Thymus (tissue), 11 donors: ENCODE data around the gene SPEM1. TPM values are rescaled to one million over a fixed set of nuclear protein-coding genes. Genes with fewer than 3 reads are reported as not detected.

Experiments used
- DNase-seq, 9 donors: peaks; one replicate each; pipeline ENCODE4 v3.0.0-alpha.2; 2013; ENCODE audit warnings: low spot score in 9 of 9, low read depth in 6 of 9, missing footprints in 1 of 9
- H3K27ac ChIP-seq, 2 donors: one replicate each; pipeline ENCODE4 v1.5.1; 2013; ENCODE audit warnings: control low read depth in 1 of 2, low read depth in 1 of 2, low read length in 1 of 2, mild to moderate bottlenecking in 1 of 2, moderate library complexity in 1 of 2
- H3K27me3 ChIP-seq, 2 donors: one replicate each; pipeline ENCODE4 v1.5.1; 2013; ENCODE audit warnings: low read length in 1 of 2; ENCODE audit not compliant: control insufficient read depth in 2 of 2, insufficient read depth in 1 of 2
- H3K36me3 ChIP-seq, 2 donors: one replicate each; pipeline ENCODE4 v1.5.1; 2013; ENCODE audit warnings: low read length in 1 of 2, mild to moderate bottlenecking in 1 of 2, moderate library complexity in 1 of 2; ENCODE audit not compliant: control insufficient read depth in 2 of 2, insufficient read depth in 2 of 2
- H3K4me1 ChIP-seq, 2 donors: one replicate each; pipeline ENCODE4 v1.5.1; 2013; ENCODE audit warnings: low read length in 2 of 2; ENCODE audit not compliant: control insufficient read depth in 2 of 2, insufficient read depth in 2 of 2
- H3K4me3 ChIP-seq, 2 donors: one replicate each; pipeline ENCODE4 v1.5.1; 2013; ENCODE audit warnings: low read length in 2 of 2, control low read depth in 1 of 2, mild to moderate bottlenecking in 1 of 2
- H3K9me3 ChIP-seq, 2 donors: one replicate each; pipeline ENCODE4 v1.5.1; 2013; ENCODE audit warnings: low read length in 1 of 2, mild to moderate bottlenecking in 1 of 2; ENCODE audit not compliant: control insufficient read depth in 2 of 2, insufficient read depth in 1 of 2
- WGBS: extraction: QIAGEN DNeasy Blood & Tissue Kit; methylation state at CpG from one replicate; pipeline ENCODE4 v1.1.7; 2013; 5-methylcytosine and 5-hydroxymethylcytosine counted together
- polyA plus RNA-seq: library from polyadenylated mRNA; stranded (reverse); fragments of 200-250 nt; gene quantifications from one replicate; pipeline ENCODE4 v1.2.3, GENCODE V29; 2013
- total RNA-seq: library from RNA; stranded (reverse); fragments of 120-200 nt; gene quantifications from one replicate; pipeline ENCODE4 v1.2.4, GENCODE V29; 2013
- donor health status: healthy.

Gene SPEM1
- total and polyA plus RNA-seq, 2 donors: not detected

- H3K4me1 ChIP-seq: peaks cover 31 to 67% of the 10 kb centered on the region in 2 donors
- peaks cover 72 to 100% of the 10 kb centered on the region in 2 donors for H3K27me3 ChIP-seq
Measured at GRCh38 chr17:7442142-7442541, 22.0 kb downstream of the SPEM1 start.

GRCh38 chr17:7443499-7444485 lies 23.7 kb downstream of the SPEM1 start:
- Histone ChIP-seq H3K4me1 (peaks cover 24 to 51% of the 10 kb centered on the region in 2 donors), H3K36me3 (no peaks in the 10 kb centered on the region), H3K4me3 (no peak overlapping the region), H3K9me3 (peaks cover 0 to 7% of the 10 kb centered on the region in 2 donors), H3K27ac (peak overlapping the region in 1 of 2 donors; percentile 8), H3K27me3 (peaks cover 63 to 98% of the 10 kb centered on the region in 2 donors)
- DNase-seq: no peak
- 81% methylated on average over 7 of the region's 7 CpGs for WGBS

More at GRCh38 chr17:7442142-7442541, 22.0 kb downstream of the SPEM1 start:
- no peak for DNase-seq
- 93% methylated on average over 2 of the region's 2 CpGs for WGBS
- H3K27ac ChIP-seq: no peak overlapping the region
- no peaks in the 10 kb centered on the region for H3K36me3 ChIP-seq
- peaks cover 0 to 7% of the 10 kb centered on the region in 2 donors for H3K9me3 ChIP-seq
- no peak overlapping the region for H3K4me3 ChIP-seq

GRCh38 chr17:7444682-7445618 lies 24.8 kb downstream of the SPEM1 start, which contains the start of gene CHRNB1:
Gene CHRNB1, plus strand, starts transcription at chr17:7445061. Its CDS starts 67 bp downstream, at chr17:7445128.
- no peak within 1 kb of the TSS for H3K27ac ChIP-seq

GRCh38 chr17:7445619-7445968 lies 25.5 kb downstream of the SPEM1 start:
- Histone ChIP-seq H3K27ac (no peak overlapping the region), H3K27me3 (peaks cover 45 to 83% of the 10 kb centered on the region in 2 donors), H3K36me3 (no peaks in the 10 kb centered on the region), H3K9me3 (peaks cover 0 to 7% of the 10 kb centered on the region in 2 donors), H3K4me1 (peaks cover 18 to 34% of the 10 kb centered on the region in 2 donors), H3K4me3 (peak overlapping the region; percentile 1 to 45)
- peak in 1 of 9 donors; percentile 44 for DNase-seq
- 4% methylated on average over 16 of the region's 16 CpGs for WGBS

More at GRCh38 chr17:7444682-7445618, 24.8 kb downstream of the SPEM1 start, which contains the start of gene CHRNB1:
- Histone ChIP-seq H3K4me1 (peaks cover 20 to 41% of the 10 kb centered on the region in 2 donors), H3K27me3 (peaks cover 51 to 89% of the 10 kb centered on the region in 2 donors), H3K4me3 (peak within 1 kb of the TSS; percentile 1 to 45), H3K36me3 (no peaks in the 10 kb centered on the region), H3K9me3 (peaks cover 0 to 7% of the 10 kb centered on the region in 2 donors)
- DNase-seq: peak in 5 of 9 donors; percentile 47 to 77 (median 63)
- 2% methylated on average over 51 of the region's 51 CpGs for WGBS

GRCh38 chr17:7448461-7448860 lies 28.3 kb downstream of the SPEM1 start:
- peaks cover 28 to 54% of the 10 kb centered on the region in 2 donors for H3K27me3 ChIP-seq
- peaks cover 0 to 7% of the 10 kb centered on the region in 2 donors for H3K9me3 ChIP-seq
- DNase-seq: no peak
- no peaks in the 10 kb centered on the region for H3K36me3 ChIP-seq
- no peak overlapping the region for H3K4me3 ChIP-seq
- WGBS: 94% methylated on average over 7 of the region's 7 CpGs
- H3K4me1 ChIP-seq: peaks cover 18 to 27% of the 10 kb centered on the region in 2 donors
- H3K27ac ChIP-seq: no peak overlapping the region

- Histone ChIP-seq H3K4me3 (no peak overlapping the region), H3K27ac (no peak overlapping the region), H3K36me3 (peaks cover 24 to 33% of the 10 kb centered on the region in 2 donors), H3K4me1 (peaks cover 5 to 8% of the 10 kb centered on the region in 2 donors), H3K9me3 (no peaks in the 10 kb centered on the region), H3K27me3 (no peaks in the 10 kb centered on the region)
- 94% methylated on average over 3 of the region's 3 CpGs for WGBS
- DNase-seq: no peak
Measured at GRCh38 chr17:7459961-7460545, 39.9 kb downstream of the SPEM1 start.

- no peak for DNase-seq
- WGBS: 95% methylated on average over 7 of the region's 7 CpGs
- Histone ChIP-seq H3K27ac (no peak overlapping the region), H3K9me3 (no peaks in the 10 kb centered on the region), H3K27me3 (no peaks in the 10 kb centered on the region), H3K36me3 (peaks cover 32 to 39% of the 10 kb centered on the region in 2 donors), H3K4me1 (peaks cover 5 to 6% of the 10 kb centered on the region in 2 donors), H3K4me3 (no peak overlapping the region)
Measured at GRCh38 chr17:7460850-7461660, 40.9 kb downstream of the SPEM1 start.
